Subcutaneous abdominal adipose tissue (tissue), 5 donors: ENCODE measurements around the gene ITGA2.

Source experiments
- H3K27ac ChIP-seq: one replicate; pipeline ENCODE4 v1.7.0; 2013; ENCODE audit warnings: low read depth, mild to moderate bottlenecking, inconsistent platforms, low read length, moderate library complexity
- H3K27me3 ChIP-seq, 5 donors: one replicate each; pipeline ENCODE4 v1.7.0; 2013; ENCODE audit warnings: low read length in 5 of 5, inconsistent platforms in 1 of 5; ENCODE audit not compliant: control insufficient read depth in 5 of 5, insufficient read depth in 4 of 5
- H3K36me3 ChIP-seq, 5 donors: one replicate each; pipeline ENCODE4 v1.7.0; 2013; ENCODE audit warnings: low read length in 5 of 5; ENCODE audit not compliant: control insufficient read depth in 5 of 5, insufficient read depth in 5 of 5
- H3K4me1 ChIP-seq, 5 donors: one replicate each; pipeline ENCODE4 v1.7.0; 2013; ENCODE audit warnings: low read length in 5 of 5, mild to moderate bottlenecking in 3 of 5, moderate library complexity in 1 of 5; ENCODE audit not compliant: control insufficient read depth in 5 of 5, insufficient read depth in 5 of 5
- H3K4me3 ChIP-seq, 5 donors: one replicate each; pipeline ENCODE4 v1.7.0; 2013; ENCODE audit warnings: low read length in 5 of 5, low read depth in 1 of 5
- H3K9ac ChIP-seq, 5 donors: one replicate each; pipeline ENCODE4 v1.7.0; 2013; ENCODE audit warnings: low read length in 5 of 5, mild to moderate bottlenecking in 4 of 5, moderate library complexity in 3 of 5
- H3K9me3 ChIP-seq, 5 donors: one replicate each; pipeline ENCODE4 v1.7.0; 2013; ENCODE audit warnings: low read length in 5 of 5; ENCODE audit not compliant: control insufficient read depth in 5 of 5
- donor health status: healthy.
- donor health status: healthy.
- donor health status: healthy.
- donor health status: healthy.
- donor health status: healthy.

The ITGA2 gene

DNA sequence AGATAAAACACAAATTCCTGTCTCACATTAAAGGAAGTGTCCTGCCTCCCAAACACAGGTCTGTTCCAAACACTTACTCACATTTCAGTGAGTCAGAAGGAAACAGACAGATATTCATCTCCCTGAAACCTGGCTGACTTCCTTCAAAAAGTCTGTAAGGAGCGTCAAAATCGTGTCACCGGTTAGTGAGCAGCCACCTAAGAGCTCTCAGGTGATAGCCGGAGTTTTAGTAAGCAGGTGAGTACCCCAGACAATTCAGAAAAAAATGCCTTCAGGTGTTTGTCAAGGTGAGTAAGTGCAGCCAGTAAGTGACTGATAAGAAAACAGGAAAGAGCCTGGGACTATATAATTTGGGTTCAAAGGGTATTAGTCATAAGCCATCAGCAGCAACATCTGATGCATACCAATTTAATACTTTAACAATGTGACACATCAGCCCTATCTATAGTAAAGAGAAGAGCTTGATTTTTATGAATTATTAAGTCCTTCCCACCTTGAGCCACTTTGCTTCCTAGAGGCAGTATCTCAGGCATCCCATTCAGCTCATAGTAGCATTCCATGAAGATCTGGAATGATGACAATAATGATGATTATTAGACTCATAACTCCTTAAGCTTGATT, 1.3 kb upstream of the ITGA2 start:
- no peak overlapping the region for H3K9ac ChIP-seq
- no peaks in the 10 kb centered on the region for H3K9me3 ChIP-seq
- H3K36me3 ChIP-seq, result no peaks in the 10 kb centered on the region
- peaks cover 0 to 24% (median 18%) of the 10 kb centered on the region in 5 donors for H3K4me1 ChIP-seq
- peaks cover 0 to 5% (median 2%) of the 10 kb centered on the region in 5 donors for H3K27me3 ChIP-seq
- H3K27ac ChIP-seq, result no peak overlapping the region
- no peak overlapping the region for H3K4me3 ChIP-seq

DNA sequence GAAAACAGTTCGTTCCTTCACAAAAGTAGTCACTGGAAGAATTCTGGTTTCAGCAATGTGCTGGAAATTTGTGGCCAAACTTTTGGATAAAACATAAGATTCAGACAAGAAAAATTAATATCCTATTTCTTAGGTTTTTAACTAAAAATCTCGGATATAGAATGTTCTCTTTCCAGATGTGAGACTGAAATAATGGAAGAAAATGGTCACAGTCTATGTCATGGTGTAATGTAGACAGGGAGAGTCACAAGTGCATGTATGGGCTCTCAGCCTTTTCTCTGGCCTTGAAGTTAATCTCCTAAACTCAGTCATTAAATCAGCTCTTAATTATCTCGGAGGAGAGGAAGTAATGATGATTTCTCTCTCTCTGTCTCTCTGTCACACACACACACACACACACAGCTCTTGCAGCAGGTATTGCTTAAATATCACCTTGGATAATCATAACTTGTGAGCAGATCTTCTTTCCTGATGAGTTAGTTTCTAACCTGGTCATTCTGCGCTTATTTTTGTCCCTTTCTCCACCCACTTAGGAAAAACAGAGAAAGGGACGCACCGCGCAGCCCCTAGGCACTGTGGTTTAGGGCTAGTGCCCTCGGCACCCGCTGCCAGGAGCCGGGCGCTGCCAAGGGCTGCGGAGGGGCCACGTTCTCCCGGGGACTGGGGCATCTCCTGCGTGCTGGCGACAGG, 672 bp upstream of the ITGA2 start:
- H3K27me3 ChIP-seq, result peaks cover 0 to 9% (median 2%) of the 10 kb centered on the region in 5 donors
- no peaks in the 10 kb centered on the region for H3K36me3 ChIP-seq
- peak overlapping the region in 1 of 5 donors; percentile 58 for H3K9ac ChIP-seq
- H3K4me3 ChIP-seq, result peak overlapping the region in 4 of 5 donors; percentile 65 to 80 (median 74)
- no peaks in the 10 kb centered on the region for H3K9me3 ChIP-seq
- H3K4me1 ChIP-seq, result peaks cover 0 to 24% (median 18%) of the 10 kb centered on the region in 5 donors
- no peak overlapping the region for H3K27ac ChIP-seq

DNA sequence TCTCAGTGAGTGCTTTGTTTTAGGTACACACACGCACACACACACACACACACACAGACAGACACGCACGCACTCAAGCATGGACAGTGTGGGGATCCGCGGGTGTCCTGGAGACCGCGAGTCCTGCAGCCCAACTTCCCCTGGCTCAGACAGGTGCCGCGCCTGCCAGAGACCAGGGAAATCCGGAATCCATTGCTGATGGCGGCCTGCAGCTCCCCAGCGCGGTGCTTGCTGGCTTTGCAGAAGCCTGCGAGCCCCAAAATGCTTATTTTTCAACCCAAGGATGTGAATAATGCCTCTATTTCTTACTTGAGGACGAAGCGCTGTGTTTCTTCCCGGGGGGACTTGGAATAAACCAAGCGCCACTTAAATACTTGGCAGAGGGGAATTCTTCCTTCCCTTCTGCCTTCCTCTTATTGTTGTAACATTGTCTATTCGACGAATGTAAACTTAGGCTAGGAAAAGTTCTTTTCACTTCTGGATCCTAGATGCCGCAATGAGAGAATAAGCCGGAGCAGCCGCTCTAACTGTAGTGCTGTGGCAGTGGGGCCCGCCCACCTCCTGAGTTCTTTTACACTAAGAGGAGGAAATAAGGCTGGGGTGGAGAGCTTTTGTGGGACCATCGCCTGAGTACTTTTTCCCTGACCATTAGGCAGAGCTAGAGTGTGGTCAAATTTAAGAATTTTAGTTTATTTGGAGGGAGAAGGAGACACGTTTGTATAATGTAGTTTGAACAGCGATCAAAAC, 802 bp downstream of the ITGA2 start:
- H3K4me3 ChIP-seq, result peak overlapping the region; percentile 65 to 83 (median 76)
- no peaks in the 10 kb centered on the region for H3K36me3 ChIP-seq
- H3K9ac ChIP-seq, result peak overlapping the region in 3 of 5 donors; percentile 23 to 59 (median 45)
- peaks cover 0 to 24% (median 18%) of the 10 kb centered on the region in 5 donors for H3K4me1 ChIP-seq
- peaks cover 0 to 9% (median 2%) of the 10 kb centered on the region in 5 donors for H3K27me3 ChIP-seq
- no peaks in the 10 kb centered on the region for H3K9me3 ChIP-seq
- H3K27ac ChIP-seq, result no peak overlapping the region

DNA sequence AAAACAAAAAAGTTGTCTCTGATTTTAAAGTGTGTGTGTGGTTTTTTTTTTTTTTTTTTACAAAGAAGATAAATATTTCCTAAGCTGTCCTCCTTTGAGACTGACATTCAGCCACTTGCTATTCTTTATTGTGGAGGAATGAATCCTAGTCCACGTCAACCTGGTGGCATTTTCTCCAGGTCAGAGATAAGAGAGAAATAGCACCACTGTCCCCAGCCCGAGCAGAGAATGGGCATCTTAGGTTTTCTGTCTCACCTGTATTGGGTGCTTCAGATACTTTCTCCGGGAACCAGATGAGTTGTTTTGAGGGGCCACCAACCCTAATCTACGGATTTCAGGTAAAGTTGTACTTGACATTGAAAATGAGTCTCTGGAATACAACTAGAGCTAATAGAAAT, 1.4 kb downstream of the ITGA2 start:
- no peaks in the 10 kb centered on the region for H3K9me3 ChIP-seq
- H3K4me1 ChIP-seq, result peaks cover 0 to 24% (median 18%) of the 10 kb centered on the region in 5 donors
- no peaks in the 10 kb centered on the region for H3K36me3 ChIP-seq
- no peak overlapping the region for H3K27ac ChIP-seq
- peak overlapping the region in 3 of 5 donors; percentile 65 to 76 (median 73) for H3K4me3 ChIP-seq
- peaks cover 0 to 9% (median 2%) of the 10 kb centered on the region in 5 donors for H3K27me3 ChIP-seq
- no peak overlapping the region for H3K9ac ChIP-seq

DNA sequence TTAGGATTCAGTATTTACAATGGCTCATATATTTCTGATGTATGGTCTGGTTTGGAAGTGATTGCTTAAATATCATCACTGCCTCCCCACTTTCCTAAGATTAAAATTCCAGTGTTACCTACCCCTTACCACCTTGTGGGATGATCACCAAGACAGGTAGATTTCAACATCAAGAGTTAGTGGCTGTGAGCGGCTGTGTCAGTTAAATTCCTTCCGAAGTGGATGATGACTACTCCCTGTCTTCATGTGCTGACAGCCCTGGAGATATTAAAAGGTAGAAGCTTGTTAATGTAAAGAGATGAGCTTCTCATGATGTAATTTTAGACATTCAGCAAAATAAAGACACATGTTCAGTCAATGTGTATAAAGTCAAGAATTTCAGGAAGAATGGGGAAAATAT, 4.2 kb downstream of the ITGA2 start:
- peaks cover 0 to 9% (median 2%) of the 10 kb centered on the region in 5 donors for H3K27me3 ChIP-seq
- no peak overlapping the region for H3K27ac ChIP-seq
- H3K4me1 ChIP-seq, result peaks cover 0 to 21% (median 18%) of the 10 kb centered on the region in 5 donors
- no peak overlapping the region for H3K4me3 ChIP-seq
- H3K9me3 ChIP-seq, result no peaks in the 10 kb centered on the region
- no peaks in the 10 kb centered on the region for H3K36me3 ChIP-seq
- no peak overlapping the region for H3K9ac ChIP-seq

DNA sequence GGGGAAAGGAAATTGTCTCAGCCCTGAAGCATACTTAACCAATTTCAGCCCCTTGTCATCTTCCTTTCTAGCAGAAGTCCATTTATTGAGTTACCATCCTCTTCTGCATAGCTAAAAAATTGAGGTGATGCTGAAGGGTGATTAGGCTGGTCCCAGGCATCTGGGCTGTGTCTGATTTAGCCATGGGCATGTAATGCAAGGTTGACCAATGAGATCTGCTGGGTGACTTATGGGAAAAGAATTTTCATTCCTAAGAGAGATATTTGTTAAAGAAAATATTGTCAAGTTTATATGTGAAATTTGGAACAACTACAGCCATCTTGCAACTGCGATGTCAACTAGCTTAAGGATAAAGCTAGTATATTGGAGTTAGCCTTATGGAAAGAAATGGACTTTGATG, 5.1 kb downstream of the ITGA2 start:
- H3K27ac ChIP-seq, result no peak overlapping the region
- no peaks in the 10 kb centered on the region for H3K9me3 ChIP-seq
- peaks cover 0 to 9% (median 2%) of the 10 kb centered on the region in 5 donors for H3K27me3 ChIP-seq
- no peak overlapping the region for H3K4me3 ChIP-seq
- H3K36me3 ChIP-seq, result no peaks in the 10 kb centered on the region
- H3K4me1 ChIP-seq, result peaks cover 0 to 14% (median 10%) of the 10 kb centered on the region in 5 donors
- no peak overlapping the region for H3K9ac ChIP-seq

DNA sequence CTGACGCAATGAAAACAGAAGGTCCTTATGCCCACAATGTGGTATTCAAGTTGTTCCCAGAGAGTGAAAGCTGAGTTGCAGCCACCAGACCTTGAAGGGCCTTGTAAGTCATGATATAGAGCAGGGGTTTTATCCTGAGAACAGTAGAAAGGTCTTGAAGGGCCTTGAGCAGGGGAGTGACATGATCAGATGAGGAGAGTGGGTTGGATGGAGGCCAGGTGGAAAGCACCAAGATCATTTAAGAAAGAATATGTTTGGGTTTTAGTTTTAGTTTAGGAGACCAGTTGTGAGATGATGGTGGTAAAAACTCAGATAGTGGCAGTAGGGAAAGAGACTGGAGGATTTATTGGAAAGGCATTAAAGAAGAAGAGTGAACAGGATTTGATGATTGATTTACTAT, 5.9 kb downstream of the ITGA2 start:
- peaks cover 0 to 6% (median 2%) of the 10 kb centered on the region in 5 donors for H3K4me1 ChIP-seq
- no peaks in the 10 kb centered on the region for H3K9me3 ChIP-seq
- peaks cover 0 to 5% (median 0%) of the 10 kb centered on the region in 5 donors for H3K27me3 ChIP-seq
- H3K36me3 ChIP-seq, result no peaks in the 10 kb centered on the region
- no peak overlapping the region for H3K27ac ChIP-seq
- no peak overlapping the region for H3K9ac ChIP-seq
- H3K4me3 ChIP-seq, result no peak overlapping the region

DNA sequence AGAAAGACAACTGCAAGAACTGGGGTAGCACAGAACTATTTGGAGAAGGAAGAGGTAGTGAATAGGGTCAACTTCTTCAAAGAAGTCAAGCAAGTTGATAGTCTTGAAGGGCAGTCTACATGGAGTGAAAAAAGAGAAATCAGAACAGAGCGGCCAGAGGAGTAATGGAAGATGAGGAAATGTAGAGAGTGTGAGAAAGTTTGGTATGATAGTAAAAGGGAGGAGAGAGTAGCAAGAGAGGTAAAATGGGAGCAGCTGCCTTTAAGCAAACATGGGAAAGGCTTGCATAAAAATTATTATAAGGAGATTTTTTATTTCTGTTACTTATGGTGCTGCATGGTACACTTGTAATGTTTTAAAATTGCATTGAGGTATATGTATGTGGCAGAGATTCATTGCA, 6.8 kb downstream of the ITGA2 start:
- no peaks in the 10 kb centered on the region for H3K36me3 ChIP-seq
- H3K9ac ChIP-seq, result no peak overlapping the region
- no peak overlapping the region for H3K4me3 ChIP-seq
- H3K27ac ChIP-seq, result no peak overlapping the region
- H3K27me3 ChIP-seq, result peaks cover 0 to 4% (median 0%) of the 10 kb centered on the region in 5 donors
- H3K9me3 ChIP-seq, result no peaks in the 10 kb centered on the region
- H3K4me1 ChIP-seq, result no peaks in the 10 kb centered on the region

DNA sequence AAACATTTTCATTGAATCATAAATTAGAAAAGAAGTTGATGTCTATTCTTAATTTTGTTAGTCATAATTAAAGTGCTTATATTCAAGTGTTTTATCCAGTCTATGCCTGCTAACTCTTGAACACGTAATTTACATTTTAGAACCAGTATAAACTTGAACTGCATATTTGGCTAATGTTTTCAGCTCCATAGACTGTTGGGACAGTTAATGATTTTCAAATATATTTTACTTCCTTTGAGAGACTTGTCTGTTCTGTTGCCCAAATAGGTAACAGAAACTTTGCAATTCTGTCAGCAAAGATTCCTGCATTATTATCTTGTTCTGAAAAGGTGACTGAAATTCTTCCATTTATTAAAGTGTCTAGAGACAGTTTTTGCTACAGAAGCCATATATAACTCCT, 7.8 kb downstream of the ITGA2 start:
- Histone ChIP-seq H3K27me3 (peaks cover 0 to 4% (median 0%) of the 10 kb centered on the region in 5 donors), H3K36me3 (no peaks in the 10 kb centered on the region), H3K4me1 (no peaks in the 10 kb centered on the region), H3K27ac (no peak overlapping the region), H3K9me3 (no peaks in the 10 kb centered on the region), H3K9ac (no peak overlapping the region), H3K4me3 (no peak overlapping the region)

DNA sequence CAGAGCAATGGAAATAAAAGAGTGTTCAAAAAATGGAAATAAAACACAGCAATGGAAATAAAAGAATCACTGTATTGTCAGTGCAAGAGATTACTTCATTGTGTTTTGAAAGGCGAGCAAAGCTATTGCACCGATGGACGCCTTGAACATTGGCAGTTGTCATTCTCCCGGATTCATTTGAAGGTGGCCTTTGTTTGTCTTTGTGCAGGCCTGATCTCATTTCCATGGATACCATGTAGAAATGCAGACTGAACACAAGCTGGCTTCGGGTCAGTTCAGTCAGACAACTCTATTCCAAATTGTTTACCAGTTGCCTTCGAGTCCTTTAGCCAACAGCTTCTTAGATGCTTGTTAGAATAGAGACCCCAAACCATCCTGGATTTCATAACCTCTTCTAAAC, 8.3 kb downstream of the ITGA2 start:
- no peak overlapping the region for H3K27ac ChIP-seq
- no peak overlapping the region for H3K9ac ChIP-seq
- no peaks in the 10 kb centered on the region for H3K36me3 ChIP-seq
- no peaks in the 10 kb centered on the region for H3K9me3 ChIP-seq
- H3K4me1 ChIP-seq, result no peaks in the 10 kb centered on the region
- H3K27me3 ChIP-seq, result peaks cover 0 to 4% (median 0%) of the 10 kb centered on the region in 5 donors
- H3K4me3 ChIP-seq, result no peak overlapping the region
